Muscle layer of colon (tissue), 2 donors: ENCODE data around the gene CDH2.

Experiments used
- H3K27ac ChIP-seq: one replicate; pipeline ENCODE4 v1.7.0; 2013; ENCODE audit warnings: low read depth, mild to moderate bottlenecking, low read length, moderate library complexity
- H3K27me3 ChIP-seq, 2 donors: one replicate each; pipeline ENCODE4 v1.7.0; 2013; ENCODE audit warnings: low read length in 2 of 2, mild to moderate bottlenecking in 2 of 2; ENCODE audit not compliant: insufficient read depth in 2 of 2, control insufficient read depth in 1 of 2
- H3K36me3 ChIP-seq: one replicate; pipeline ENCODE4 v1.7.0; 2013; ENCODE audit warnings: mild to moderate bottlenecking, low read length; ENCODE audit not compliant: insufficient read depth
- H3K4me1 ChIP-seq: one replicate; pipeline ENCODE4 v1.7.0; 2013; ENCODE audit warnings: mild to moderate bottlenecking, low read length; ENCODE audit not compliant: insufficient read depth
- H3K4me3 ChIP-seq, 2 donors: one replicate each; pipeline ENCODE4 v1.7.0; 2013; ENCODE audit warnings: low read length in 2 of 2, low read depth in 1 of 2, mild to moderate bottlenecking in 1 of 2, moderate library complexity in 1 of 2
- H3K9ac ChIP-seq: one replicate; pipeline ENCODE4 v1.7.0; 2013; ENCODE audit warnings: low read length
- H3K9me3 ChIP-seq: one replicate; pipeline ENCODE4 v1.7.0; 2013; ENCODE audit warnings: mild to moderate bottlenecking, low read length
- donor health status: abdominal sarcoma.
- donor health status: Adenocarcinoma of cecum.

Gene CDH2

DNA sequence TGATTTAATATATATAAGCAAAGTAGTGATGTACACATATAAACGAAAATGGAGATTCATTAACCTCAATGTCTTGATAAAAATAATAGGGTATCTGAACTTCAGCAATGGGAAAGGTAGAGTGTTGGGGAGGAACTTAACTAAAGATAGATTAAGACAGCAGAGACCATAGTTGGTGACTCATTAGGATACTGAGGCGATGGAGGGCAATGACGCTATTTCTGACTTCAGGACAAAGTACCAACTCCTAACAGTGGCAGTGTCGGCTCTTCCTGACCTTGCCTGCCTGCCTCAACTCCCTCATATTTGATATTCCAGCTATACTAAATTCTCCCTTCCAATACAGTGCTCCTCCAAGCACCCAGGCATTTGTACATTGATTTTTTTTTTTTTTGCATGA, 98.6 kb downstream of the CDH2 start:
- no peak overlapping the region for H3K9ac ChIP-seq
- H3K27ac ChIP-seq: no peak overlapping the region
- H3K4me1 ChIP-seq: no peaks in the 10 kb centered on the region
- H3K36me3 ChIP-seq: no peaks in the 10 kb centered on the region
- H3K27me3 ChIP-seq: no peaks in the 10 kb centered on the region
- H3K4me3 ChIP-seq: no peak overlapping the region
- no peaks in the 10 kb centered on the region for H3K9me3 ChIP-seq

DNA sequence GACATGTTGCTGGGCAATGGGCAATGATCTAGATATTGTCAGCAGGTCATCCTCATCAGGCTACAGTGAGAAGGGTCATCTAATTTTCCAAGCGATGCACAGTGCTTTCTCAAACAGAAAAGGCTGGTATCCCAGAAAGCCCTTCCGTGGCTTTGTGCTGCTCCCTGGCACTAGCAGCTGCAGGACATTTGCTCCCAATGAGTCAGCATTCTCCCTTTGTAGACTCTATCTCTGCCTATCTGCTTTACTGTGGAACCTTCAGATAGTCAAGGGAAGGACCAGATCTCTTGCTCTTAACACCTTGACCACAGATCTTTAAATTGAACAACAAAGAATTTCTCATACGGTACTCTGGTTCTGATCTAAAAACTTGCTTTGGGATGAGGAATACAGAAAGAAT, 101.4 kb downstream of the CDH2 start:
- Histone ChIP-seq H3K4me3 (no peak overlapping the region), H3K4me1 (no peaks in the 10 kb centered on the region), H3K36me3 (no peaks in the 10 kb centered on the region), H3K9me3 (no peaks in the 10 kb centered on the region), H3K9ac (no peak overlapping the region), H3K27me3 (no peaks in the 10 kb centered on the region), H3K27ac (no peak overlapping the region)

DNA sequence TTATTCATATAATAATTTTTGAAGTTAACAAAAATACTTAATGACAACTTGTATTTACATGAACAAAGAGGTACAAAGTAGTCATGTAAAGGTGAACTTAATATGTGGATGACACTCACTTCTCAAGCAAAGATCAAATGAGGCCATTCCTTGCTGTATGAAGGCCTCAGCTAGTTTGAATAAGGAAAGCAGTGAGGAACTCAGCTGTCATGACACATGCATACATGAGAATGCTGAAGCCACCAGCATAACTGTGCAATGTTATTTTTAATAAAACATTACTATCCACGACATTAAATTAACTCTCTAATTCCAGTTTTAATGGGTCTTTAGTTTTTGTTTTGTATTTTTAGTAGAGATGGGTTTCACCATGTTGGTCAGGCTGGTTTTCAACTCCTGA, 102.9 kb downstream of the CDH2 start:
- no peaks in the 10 kb centered on the region for H3K36me3 ChIP-seq
- H3K4me3 ChIP-seq: no peak overlapping the region
- H3K9ac ChIP-seq: no peak overlapping the region
- no peaks in the 10 kb centered on the region for H3K27me3 ChIP-seq
- no peak overlapping the region for H3K27ac ChIP-seq
- H3K4me1 ChIP-seq: no peaks in the 10 kb centered on the region
- no peaks in the 10 kb centered on the region for H3K9me3 ChIP-seq

DNA sequence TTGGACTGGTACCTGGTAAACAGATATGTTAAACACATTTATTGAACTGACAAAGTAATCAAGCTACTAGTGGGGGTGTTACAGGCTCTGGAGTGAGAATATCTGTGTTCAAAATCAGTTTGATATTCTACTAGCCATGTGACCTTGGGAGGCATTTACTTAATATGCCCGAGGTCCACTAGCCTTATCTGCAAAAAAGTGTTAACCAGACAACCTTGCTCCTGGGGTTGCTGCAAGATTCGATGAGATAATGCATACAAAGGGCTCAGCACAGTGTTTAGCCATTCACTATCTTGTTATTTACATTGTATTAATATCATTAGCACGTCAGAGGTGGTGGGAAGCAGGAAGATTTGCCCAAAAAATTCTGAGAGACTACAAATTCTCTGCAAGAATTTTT, 103.3 kb downstream of the CDH2 start:
- Histone ChIP-seq H3K4me1 (no peaks in the 10 kb centered on the region), H3K27me3 (no peaks in the 10 kb centered on the region), H3K9me3 (no peaks in the 10 kb centered on the region), H3K36me3 (no peaks in the 10 kb centered on the region), H3K27ac (no peak overlapping the region), H3K9ac (no peak overlapping the region), H3K4me3 (no peak overlapping the region)

DNA sequence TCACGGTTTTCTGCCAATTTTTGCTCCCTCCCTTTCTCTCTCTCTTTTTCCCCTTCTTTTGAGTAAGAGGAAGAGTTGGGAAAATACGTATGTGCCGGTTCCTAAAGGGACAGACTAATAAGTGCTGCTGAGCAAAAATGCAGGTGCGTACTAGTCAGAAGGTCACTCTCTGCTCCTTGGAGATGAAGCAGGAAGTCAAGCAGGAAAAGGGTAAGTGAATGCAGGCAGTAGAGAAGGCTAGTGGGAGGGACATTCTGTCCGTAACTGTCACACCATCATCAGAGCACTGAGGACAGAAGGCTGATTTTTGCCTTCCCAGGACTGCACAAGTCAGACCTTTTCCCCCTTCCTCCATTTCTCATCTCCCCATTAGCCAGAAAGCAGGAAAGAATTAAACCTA, 105.7 kb downstream of the CDH2 start:
- no peak overlapping the region for H3K27ac ChIP-seq
- no peaks in the 10 kb centered on the region for H3K27me3 ChIP-seq
- H3K9me3 ChIP-seq: no peaks in the 10 kb centered on the region
- no peak overlapping the region for H3K4me3 ChIP-seq
- no peak overlapping the region for H3K9ac ChIP-seq
- no peaks in the 10 kb centered on the region for H3K36me3 ChIP-seq
- H3K4me1 ChIP-seq: no peaks in the 10 kb centered on the region

DNA sequence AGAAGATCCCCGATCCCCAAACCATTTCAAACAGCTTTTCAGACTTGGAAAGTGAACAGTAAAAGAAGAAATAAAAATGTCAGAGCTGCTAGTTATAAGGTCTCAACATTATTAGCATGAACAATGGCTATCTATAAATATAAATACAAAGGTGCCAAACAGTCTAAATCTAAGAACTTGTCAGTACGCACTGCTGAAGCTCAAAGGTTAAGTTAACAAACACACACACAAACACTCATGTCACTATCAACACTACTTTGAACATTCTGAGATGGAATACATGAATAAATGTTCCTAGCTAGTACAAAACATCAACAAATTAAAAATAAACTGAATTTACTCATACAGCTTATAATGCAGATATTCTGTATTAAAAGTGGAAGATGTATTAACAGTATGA, 108.7 kb downstream of the CDH2 start:
- H3K27me3 ChIP-seq: no peaks in the 10 kb centered on the region
- H3K27ac ChIP-seq: no peak overlapping the region
- H3K4me3 ChIP-seq: no peak overlapping the region
- H3K9me3 ChIP-seq: no peaks in the 10 kb centered on the region
- no peak overlapping the region for H3K9ac ChIP-seq
- no peaks in the 10 kb centered on the region for H3K4me1 ChIP-seq
- no peaks in the 10 kb centered on the region for H3K36me3 ChIP-seq

DNA sequence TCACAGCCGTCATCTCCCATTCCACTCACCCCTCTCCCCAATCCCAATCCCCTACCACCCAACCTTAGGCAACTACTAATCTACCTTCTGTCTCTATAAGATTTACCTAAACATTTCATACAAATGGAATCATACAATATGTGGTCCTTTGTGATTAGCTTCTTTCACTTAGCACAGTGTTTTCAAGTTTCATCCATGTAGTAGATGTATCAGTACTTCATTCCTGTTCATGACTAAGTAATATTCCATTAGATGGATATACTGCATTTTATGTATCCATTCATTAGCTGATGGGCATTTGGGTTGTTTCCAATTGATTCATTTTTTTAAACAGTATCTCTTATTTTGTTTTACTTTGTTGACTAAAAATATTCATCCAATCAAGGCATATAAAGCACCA, 109.6 kb downstream of the CDH2 start:
- Histone ChIP-seq H3K9ac (no peak overlapping the region), H3K4me3 (no peak overlapping the region), H3K4me1 (no peaks in the 10 kb centered on the region), H3K9me3 (no peaks in the 10 kb centered on the region), H3K27me3 (no peaks in the 10 kb centered on the region), H3K36me3 (no peaks in the 10 kb centered on the region), H3K27ac (no peak overlapping the region)

DNA sequence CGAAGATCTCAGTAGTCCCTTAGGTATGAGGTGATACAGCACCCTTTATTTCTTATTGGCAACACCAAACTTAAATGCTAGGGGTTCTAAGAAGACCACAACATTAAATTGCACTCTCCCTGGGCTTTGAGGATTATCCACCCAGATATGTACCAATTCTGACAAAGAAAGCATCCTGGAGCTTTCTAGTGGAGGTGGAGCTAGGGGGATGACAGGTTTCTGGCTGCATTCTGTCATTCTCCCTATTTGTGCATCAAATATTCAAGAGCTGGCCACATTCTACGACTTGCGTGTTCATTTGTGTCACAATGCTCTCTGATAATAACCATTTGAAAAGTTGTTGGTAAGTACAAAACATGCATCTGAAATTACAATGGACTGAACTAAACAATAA, 111.1 kb downstream of the CDH2 start:
- Histone ChIP-seq H3K4me3 (no peak overlapping the region), H3K4me1 (no peaks in the 10 kb centered on the region), H3K27ac (no peak overlapping the region), H3K36me3 (no peaks in the 10 kb centered on the region), H3K9ac (no peak overlapping the region), H3K27me3 (no peaks in the 10 kb centered on the region), H3K9me3 (no peaks in the 10 kb centered on the region)

DNA sequence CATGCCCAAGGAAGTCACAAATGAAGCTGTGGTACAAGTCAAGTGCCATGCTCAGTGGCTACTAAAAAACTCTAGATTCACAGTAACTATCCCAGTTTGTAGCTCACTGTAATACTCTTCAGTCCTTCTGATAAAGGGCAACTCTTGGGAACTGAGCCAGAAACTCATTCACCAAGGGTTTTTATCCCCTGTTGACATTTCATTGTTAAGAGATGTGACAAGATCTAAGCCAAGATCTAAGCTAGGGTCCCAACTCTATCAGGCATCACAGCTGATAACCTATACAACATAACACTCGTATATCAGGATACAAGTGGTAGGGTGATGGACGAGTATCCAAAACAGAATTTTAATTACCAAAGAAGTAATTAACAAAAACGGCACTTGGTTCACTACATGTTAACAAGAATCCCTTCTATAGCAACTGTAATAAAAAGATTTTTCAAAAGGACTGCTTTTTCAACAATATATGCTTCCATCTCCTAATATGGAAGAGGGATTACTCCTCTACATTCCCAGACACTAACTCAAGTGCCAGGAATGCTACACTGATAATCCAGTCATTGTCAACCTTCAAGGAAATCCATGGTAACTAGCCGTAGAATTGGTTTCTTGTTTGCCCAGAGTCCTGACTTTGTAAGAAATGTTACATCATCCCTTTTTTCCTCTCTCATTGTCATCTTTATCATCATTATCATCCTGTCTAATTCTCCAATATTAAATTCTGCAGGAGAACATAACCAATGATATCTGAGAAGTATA, 111.7 kb downstream of the CDH2 start:
- Histone ChIP-seq H3K4me3 (no peak overlapping the region), H3K36me3 (no peaks in the 10 kb centered on the region), H3K9me3 (no peaks in the 10 kb centered on the region), H3K27ac (no peak overlapping the region), H3K27me3 (no peaks in the 10 kb centered on the region), H3K4me1 (no peaks in the 10 kb centered on the region), H3K9ac (no peak overlapping the region)

DNA sequence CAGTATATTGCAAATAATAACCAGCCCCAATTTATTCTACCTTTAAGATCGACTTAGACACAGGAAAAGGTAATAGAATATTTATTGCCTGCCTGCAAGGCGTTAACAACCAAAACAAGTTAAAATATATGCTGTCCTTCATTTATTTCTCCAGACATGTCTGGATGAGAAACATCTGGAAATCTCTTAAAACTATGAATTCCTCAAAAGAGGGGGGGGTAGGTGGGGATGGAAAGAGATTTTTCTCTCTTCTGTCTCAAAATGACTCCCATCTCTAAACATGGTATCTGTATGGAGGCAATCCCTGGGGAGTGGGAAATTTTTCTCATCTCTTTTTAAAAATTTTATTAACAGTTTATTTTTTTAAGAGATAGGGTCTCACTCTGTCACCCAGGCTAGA, 113.0 kb downstream of the CDH2 start:
- Histone ChIP-seq H3K27me3 (no peaks in the 10 kb centered on the region), H3K36me3 (no peaks in the 10 kb centered on the region), H3K9me3 (no peaks in the 10 kb centered on the region), H3K27ac (no peak overlapping the region), H3K4me3 (no peak overlapping the region), H3K4me1 (no peaks in the 10 kb centered on the region), H3K9ac (no peak overlapping the region)

DNA sequence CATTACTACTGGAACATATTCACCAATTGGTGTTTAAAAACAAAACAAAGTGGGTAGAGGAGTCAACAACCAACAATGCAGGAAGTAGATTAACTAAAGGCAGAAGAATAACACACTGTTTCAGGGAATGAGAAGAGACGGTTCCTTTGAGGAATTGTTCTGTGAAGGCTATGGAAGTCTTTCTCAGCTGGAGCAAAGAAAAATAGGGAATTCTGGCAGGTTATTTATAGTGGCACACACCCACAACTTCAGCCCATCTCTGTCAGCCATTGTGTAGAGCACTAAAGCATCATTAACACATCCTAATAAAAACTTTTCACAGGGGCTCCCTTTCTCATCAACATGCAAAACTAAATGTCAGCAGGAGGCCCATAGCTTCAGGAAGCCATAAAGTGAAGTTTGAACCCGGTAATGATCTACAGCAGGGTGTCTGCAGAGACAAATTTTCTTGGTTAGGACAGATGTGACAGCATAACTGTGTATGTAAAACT, 113.6 kb downstream of the CDH2 start:
- H3K27me3 ChIP-seq: no peaks in the 10 kb centered on the region
- H3K4me3 ChIP-seq: no peak overlapping the region
- no peaks in the 10 kb centered on the region for H3K36me3 ChIP-seq
- H3K9me3 ChIP-seq: no peaks in the 10 kb centered on the region
- H3K9ac ChIP-seq: no peak overlapping the region
- no peak overlapping the region for H3K27ac ChIP-seq
- no peaks in the 10 kb centered on the region for H3K4me1 ChIP-seq

DNA sequence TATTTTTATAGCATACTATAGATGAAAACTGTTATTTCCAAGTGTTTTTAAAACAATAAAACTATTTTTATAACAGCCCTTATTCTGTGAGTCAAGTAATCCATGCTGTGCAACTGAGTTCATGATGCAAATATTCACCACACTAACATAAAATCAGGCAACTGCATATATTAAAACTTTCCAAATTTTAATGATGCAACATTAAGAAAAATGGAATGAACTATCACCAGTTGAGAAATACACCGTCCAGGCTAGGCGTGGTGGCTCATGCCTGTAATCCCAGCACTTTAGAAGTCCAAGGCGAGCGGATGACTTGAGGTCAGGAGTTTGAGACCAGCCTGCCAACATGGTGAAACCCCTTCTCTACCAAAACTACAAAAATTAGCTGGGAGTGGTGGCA, 114.5 kb downstream of the CDH2 start:
- no peaks in the 10 kb centered on the region for H3K36me3 ChIP-seq
- no peaks in the 10 kb centered on the region for H3K4me1 ChIP-seq
- no peak overlapping the region for H3K27ac ChIP-seq
- H3K9ac ChIP-seq: no peak overlapping the region
- H3K4me3 ChIP-seq: no peak overlapping the region
- H3K27me3 ChIP-seq: no peaks in the 10 kb centered on the region
- H3K9me3 ChIP-seq: no peaks in the 10 kb centered on the region
